Stimulated activated CD8-positive, alpha-beta memory T cell treated with anti-CD3 and anti-CD28 coated beads, Interleukin-7, amount 100 ng/mL, for 1 hour (primary cell): Measurements from ENCODE around the gene TMEM254.
"Not testable (repeated sequence)": the region's sequence is repeated elsewhere in the genome, so short reads cannot be mapped to it uniquely, and the experiment has no call there.

ENCODE experiments used
- DNase-seq, 2 donors: peaks; one replicate each; pipeline ENCODE4 v3.0.0-alpha.2; 2020; ENCODE audit warnings: low read depth in 2 of 2

The TMEM254 gene

GRCh38 chr10:80077869-80078447 is 507 bp upstream of the TMEM254 start:
- DNase-seq = no peak

DNA sequence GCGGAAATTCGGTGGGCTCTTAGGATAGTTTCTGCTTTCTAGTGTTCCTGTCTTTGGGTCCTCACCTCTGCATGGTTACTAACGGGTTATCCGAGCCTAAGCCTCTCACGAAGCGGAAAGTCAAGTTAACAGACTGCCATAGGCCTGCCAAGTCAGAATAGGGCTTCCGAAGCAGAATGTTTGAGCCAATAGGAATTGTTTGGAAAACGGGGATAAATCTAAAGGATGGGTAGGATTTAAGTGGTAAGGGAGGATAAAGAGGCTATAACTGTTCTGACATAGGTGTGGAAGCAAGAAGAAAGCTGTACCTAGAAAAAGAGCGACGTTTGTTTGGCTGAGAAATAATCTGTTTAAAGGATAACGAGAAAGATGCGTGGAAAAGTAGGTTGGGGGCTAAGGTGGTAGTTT is 851 bp downstream of the TMEM254 start:
- DNase-seq = no peak

- no peak for DNase-seq
Measured at GRCh38 chr10:80081026-80081425, 2.6 kb downstream of the TMEM254 start.

- no peak for DNase-seq
Measured at GRCh38 chr10:80081801-80082750, 3.6 kb downstream of the TMEM254 start.

DNA sequence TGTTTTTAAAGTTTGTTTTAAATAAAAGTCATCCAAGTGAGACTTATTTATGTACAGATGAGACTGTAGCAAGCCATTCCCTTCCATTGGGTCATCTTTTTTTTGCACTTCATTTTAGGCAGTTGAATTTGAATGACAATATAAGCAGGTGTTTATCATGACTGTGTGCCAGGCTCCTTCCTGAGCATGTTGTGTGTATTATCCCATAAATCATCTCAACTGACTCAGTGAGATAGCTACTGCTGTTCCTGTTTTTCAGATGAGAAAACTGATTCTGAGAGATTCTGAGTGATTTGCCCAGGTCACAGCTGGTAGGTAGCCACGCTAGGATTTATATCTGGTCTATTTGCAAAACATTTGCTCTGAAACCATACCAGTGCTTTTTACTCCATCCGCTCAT is 11.7 kb downstream of the TMEM254 start:
- DNase-seq = no peak

- no peak for DNase-seq
Measured at GRCh38 chr10:80094231-80094630, 15.8 kb downstream of the TMEM254 start.

- not testable (repeated sequence) for DNase-seq
Measured at GRCh38 chr10:80098272-80098671, 19.8 kb downstream of the TMEM254 start.

- DNase-seq = not testable (repeated sequence)
Measured at GRCh38 chr10:80099295-80099694, 20.8 kb downstream of the TMEM254 start.

DNA sequence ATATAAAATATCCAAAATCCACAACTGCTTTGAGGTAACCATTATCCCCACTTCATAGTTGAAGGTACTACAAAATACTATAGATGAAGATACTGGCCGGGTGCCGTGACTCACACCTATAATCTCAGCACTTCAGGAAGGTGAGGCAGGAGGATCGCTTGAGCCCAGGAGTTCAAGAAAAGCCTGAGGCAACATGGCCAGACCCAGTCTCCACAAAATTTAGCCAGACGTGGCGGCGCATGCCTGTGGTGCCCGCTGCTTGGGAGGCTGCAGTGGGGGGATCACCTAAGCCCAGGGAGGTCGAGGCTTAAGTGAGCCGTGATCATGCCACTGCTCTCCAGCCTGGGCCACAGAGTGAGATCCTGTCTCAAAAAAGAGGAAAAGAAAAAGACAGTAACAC is 21.7 kb downstream of the TMEM254 start:
- no peak for DNase-seq

DNA sequence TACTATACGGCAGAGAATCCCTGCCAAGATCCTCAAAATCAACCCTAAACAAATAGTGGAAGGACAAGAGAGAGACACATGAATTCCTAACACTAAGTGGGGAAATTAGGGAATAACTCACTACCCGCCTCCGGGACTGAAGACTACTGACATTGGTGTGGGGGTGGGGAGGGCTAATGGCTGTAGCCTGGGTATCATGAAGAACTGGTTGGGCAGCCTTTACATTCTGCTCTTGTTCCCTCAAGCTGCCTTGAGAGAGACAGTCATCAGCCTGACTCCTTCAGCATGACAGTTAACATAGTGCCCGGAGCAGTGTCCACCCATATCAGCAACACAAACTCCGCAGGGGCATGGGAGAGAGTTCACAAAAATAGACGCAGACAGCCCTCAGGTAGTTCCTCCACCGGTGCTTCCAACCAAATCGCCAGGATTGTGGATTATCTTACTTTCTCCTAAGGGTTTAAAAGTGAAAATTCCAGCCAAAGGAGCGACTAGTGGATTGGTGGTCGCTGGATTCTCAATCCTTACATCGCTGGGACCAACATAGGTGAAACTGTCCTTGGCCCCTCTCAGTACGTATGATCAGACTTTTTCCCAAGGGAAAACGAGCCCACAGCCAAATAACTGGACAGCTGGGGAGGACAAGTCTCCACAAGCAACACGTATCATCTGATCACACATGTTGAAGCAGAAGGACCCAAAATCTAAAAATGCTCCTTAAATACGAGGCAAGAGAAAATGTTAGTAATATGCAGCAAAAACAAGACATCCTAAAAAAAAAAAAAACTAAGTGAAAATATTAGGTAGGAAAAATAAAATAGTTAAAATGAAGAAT is 22.6 kb downstream of the TMEM254 start:
- DNase-seq = no peak

DNA sequence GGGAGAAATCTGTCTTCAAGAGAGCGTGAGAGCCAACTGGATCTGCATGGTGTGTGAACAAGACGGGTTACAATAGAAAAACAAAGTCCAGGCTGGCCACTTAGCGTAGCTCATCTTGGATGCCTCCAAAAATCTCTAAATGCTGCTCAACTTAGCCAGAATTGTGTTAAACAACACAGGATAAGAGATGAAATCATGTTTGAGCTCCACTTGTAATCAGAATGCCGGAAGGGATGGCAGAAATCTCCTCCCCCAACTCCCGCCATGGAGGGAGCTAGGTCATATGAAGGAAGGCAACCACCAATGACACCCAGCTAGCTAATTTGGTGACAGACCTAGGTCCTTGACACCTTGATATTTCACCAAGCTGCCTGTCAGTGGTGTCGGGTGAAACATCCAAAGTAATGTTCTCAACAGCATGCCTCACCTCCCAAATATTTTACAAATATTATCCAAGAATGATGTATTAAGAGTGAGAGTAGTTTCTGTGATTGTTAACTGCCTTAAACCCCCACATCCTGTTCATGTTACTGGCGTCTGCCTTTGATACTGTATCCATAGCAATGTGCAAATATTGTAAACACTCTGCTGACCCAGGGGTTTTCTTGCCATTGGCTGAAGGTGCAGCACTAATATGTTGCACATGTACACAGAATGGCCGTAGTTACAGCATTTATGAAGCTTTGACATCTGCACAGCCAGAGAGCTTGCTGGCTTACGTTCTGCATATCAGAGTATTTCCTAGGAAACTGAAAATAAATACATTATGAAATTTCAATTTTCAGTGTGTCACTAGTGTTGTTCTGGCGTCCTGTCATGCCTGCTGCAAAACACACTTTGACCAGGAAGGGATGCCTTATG is 25.8 kb downstream of the TMEM254 start:
- DNase-seq = no peak

GRCh38 chr10:80108576-80109239 is 30.2 kb downstream of the TMEM254 start:
- DNase-seq = no peak

GRCh38 chr10:80110986-80111385 is 32.5 kb downstream of the TMEM254 start:
- DNase-seq = no peak

- DNase-seq = no peak
Measured at GRCh38 chr10:80118669-80119068, 40.2 kb downstream of the TMEM254 start.

- no peak for DNase-seq
Measured at GRCh38 chr10:80122110-80122710, 43.7 kb downstream of the TMEM254 start.

DNA sequence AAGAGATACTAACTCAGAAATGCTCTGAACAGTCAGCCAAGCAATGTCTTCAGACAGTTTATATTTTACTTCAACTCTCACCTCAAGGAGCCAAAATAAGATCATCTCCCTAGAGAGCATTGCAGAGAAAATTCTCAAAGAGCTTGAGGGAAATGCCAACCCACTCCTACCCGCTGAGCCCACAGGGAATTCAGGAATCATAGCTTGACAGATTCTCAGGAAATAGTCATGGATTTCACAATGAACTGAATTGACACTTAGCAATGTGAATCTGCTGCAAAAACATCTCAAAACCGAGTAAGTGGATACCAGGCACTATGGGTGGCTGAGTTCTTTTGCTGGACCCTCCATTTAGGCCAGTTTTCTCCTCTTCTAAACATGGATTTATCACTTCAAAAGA is 44.3 kb downstream of the TMEM254 start:
- no peak for DNase-seq

- DNase-seq = no peak
Measured at GRCh38 chr10:80126876-80127275, 48.4 kb downstream of the TMEM254 start.

DNA sequence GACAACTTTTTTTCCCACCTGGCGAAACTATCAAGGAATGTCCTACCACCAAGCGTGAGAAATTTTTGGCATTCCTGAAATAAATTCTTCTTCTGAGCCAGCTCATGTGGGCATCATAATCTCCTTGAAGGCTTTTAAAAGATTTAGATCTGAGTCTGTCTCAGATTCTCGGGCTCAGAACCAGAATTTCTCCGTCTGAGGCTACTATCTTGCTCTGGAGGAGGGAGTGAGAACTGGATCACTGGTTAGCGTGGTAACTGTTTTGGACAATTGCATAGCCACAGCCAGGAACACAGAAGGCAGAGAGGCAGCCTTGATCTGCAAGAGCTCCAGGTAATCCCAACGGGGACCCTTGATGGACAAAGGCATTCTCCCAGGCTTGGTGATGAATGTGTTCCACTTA is 53.0 kb downstream of the TMEM254 start:
- no peak for DNase-seq

- DNase-seq = no peak
Measured at GRCh38 chr10:80132299-80133139, 54.1 kb downstream of the TMEM254 start, which contains the start of gene PLAC9. Gene PLAC9 (plus strand): TSS chr10:80132730. CDS start chr10:80132763, 33 bp downstream.
